GM12891 (cell line): ENCODE results near the gene IL2RA.

Source experiments
- PAX5 ChIP-seq: IDR thresholded peaks from 2 replicates; pipeline ENCODE4 v1.6.1; 2011; ENCODE audit warnings: low read length, moderate library complexity, mild to moderate bottlenecking; ENCODE audit not compliant: insufficient read depth, severe bottlenecking
- POLR2A ChIP-seq: IDR thresholded peaks from 2 replicates; pipeline ENCODE4 v1.6.1; 2011; ENCODE audit warnings: low read depth, low read length, control low read depth
- POLR2AphosphoS5 ChIP-seq: IDR thresholded peaks from 2 replicates; pipeline ENCODE4 v1.6.1; 2011; ENCODE audit warnings: low read depth, low read length, control low read depth
- POU2F2 ChIP-seq: IDR thresholded peaks from 2 replicates; pipeline ENCODE4 v1.6.1; 2011; ENCODE audit warnings: low read depth, mild to moderate bottlenecking, control low read depth, low read length, moderate library complexity
- SPI1 ChIP-seq: IDR thresholded peaks from 2 replicates; pipeline ENCODE4 v1.6.1; 2011; ENCODE audit warnings: low read depth, low read length, control low read depth
- TAF1 ChIP-seq: IDR thresholded peaks from 2 replicates; pipeline ENCODE4 v1.6.1; 2011; ENCODE audit warnings: low read depth, low read length, control low read depth

- TF ChIP-seq SPI1, result no peak
- TF ChIP-seq POLR2A, result no peak
- no peak for TF ChIP-seq PAX5
- TF ChIP-seq POLR2AphosphoS5, result no peak
- no peak for TF ChIP-seq TAF1
- no peak for TF ChIP-seq POU2F2
These were observed 92.1 kb downstream of the IL2RA start for GRCh38 chr10:5970066-5970465.
